Left ventricle myocardium inferior (tissue), 1 donor: ENCODE data around the gene MEOX1. TPM values are rescaled to one million over a fixed set of nuclear protein-coding genes. Genes with fewer than 3 reads are reported as not detected.

Experiments
- DNase-seq: peaks from one replicate; pipeline ENCODE4 v3.0.0-alpha.2; 2020
- H3K27ac ChIP-seq: fragments of 200-600 bp; replicated peaks from 2 replicates; pipeline ENCODE4 v1.8.0; 2021
- H3K27me3 ChIP-seq: fragments of 200-600 bp; 2 replicates; pipeline ENCODE4 v1.8.0; 2021; ENCODE audit warnings: low read depth
- H3K36me3 ChIP-seq: fragments of 200-600 bp; 2 replicates; pipeline ENCODE4 v1.8.0; 2021
- H3K4me1 ChIP-seq: fragments of 200-600 bp; 2 replicates; pipeline ENCODE4 v1.8.0; 2021
- H3K4me3 ChIP-seq: fragments of 200-600 bp; 2 replicates; pipeline ENCODE4 v1.8.0; 2021; ENCODE audit warnings: mild to moderate bottlenecking, moderate library complexity
- H3K9me3 ChIP-seq: fragments of 200-600 bp; replicated peaks from 2 replicates; pipeline ENCODE4 v1.8.0; 2021
- intact Hi-C: fragments of 100-400 bp; cut with micrococcal nuclease; formaldehyde crosslinking; loops from one replicate; pipeline ENCODE4 v1.11.0; 2022
- total RNA-seq: library from RNA; stranded (reverse); fragmentation: NEBNext Ultra II Directional; extraction: Animal tissue kit (Norgen Biotek cat#: 25700); gene quantifications from one replicate; pipeline ENCODE4 v1.2.1, GENCODE V29; 2021
- TF ChIP-seq, protein P1 (sequence below): fragments of 200-600 bp; IDR thresholded peaks from 2 replicates; pipeline ENCODE4 v1.8.0; 2021; ENCODE audit warnings: antibody characterized with exemption, mild to moderate bottlenecking, borderline replicate concordance
- donor health status: DM: no; HTN: yes; CAD: no; lungs with severe emphysema.

The MEOX1 gene
- total RNA-seq, 1 donor from 2014 or later, result 8.4 TPM

DNA sequence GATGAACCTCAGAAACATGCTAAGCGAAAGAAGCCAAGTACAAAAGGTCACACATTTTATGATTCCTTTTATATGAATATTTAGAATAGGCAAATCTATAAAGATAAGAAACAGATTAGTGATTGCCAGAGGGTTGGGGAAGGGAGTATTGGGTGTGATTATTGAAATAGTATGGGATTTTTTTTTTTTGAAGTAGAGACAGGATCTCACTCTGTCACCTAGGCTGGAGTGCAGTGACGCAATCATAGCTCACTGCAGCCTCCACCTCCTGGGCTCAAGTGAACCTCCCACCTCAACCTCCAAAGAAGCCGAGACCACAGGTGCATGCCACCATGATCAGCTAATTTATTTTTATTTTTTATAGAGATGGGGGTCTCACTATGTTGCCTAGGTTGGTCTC, 35.7 kb downstream of the MEOX1 start:
- TF ChIP-seq, protein P1, sequence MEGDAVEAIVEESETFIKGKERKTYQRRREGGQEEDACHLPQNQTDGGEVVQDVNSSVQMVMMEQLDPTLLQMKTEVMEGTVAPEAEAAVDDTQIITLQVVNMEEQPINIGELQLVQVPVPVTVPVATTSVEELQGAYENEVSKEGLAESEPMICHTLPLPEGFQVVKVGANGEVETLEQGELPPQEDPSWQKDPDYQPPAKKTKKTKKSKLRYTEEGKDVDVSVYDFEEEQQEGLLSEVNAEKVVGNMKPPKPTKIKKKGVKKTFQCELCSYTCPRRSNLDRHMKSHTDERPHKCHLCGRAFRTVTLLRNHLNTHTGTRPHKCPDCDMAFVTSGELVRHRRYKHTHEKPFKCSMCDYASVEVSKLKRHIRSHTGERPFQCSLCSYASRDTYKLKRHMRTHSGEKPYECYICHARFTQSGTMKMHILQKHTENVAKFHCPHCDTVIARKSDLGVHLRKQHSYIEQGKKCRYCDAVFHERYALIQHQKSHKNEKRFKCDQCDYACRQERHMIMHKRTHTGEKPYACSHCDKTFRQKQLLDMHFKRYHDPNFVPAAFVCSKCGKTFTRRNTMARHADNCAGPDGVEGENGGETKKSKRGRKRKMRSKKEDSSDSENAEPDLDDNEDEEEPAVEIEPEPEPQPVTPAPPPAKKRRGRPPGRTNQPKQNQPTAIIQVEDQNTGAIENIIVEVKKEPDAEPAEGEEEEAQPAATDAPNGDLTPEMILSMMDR, result no peak
- no peak for DNase-seq
- Histone ChIP-seq H3K36me3 (no peaks in the 10 kb centered on the region), H3K27ac (no peak overlapping the region), H3K4me1 (peaks cover 13% of the 10 kb centered on the region), H3K27me3 (peaks cover 16% of the 10 kb centered on the region), H3K9me3 (no peaks in the 10 kb centered on the region), H3K4me3 (no peak overlapping the region)
- intact Hi-C loops, result no loop called here

DNA sequence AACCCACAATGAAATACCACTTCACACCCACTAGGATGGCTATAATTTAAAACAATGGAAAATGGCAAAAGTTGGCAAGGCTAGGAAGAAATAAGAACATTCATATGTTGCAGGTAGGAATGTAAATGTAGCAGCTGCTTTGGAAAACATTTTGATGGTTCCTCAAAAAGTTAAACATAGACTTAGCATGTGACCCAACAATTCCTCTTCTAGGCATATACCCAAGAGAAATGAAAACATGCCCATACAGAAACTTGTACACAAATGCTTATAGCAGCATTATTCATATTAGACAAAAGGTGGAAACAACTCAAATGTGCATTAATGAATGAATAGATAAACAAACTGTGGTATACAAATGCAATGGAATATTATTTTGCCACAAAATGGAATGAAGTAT, 36.1 kb downstream of the MEOX1 start:
- intact Hi-C loops, result no loop called here
- DNase-seq, result no peak

DNA sequence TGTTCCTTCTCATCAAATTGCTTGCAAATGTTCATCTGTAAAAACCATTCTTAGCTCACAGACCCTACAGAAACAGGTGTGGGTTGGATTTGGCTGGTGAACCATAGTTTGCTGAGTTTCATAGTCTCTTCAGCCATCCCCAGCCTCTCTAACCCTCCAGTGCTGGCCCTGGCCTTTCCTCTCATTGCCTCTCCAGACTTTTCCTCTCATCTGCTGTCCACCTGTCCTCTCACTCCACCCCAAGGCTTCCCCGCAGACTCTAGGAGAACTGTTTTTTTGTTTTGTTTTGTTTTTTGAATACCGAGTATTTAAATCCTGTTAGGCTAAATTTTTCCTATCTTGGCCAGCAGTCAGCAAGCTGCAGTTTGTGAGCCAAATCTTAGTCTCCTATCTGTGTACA, 41.1 kb downstream of the MEOX1 start:
- no peak overlapping the region for H3K27ac ChIP-seq
- H3K36me3 ChIP-seq, result no peaks in the 10 kb centered on the region
- TF ChIP-seq, protein P1, result no peak
- intact Hi-C loops, result no loop called here
- peaks cover 6% of the 10 kb centered on the region for H3K4me1 ChIP-seq
- DNase-seq, result no peak
- no peak overlapping the region for H3K4me3 ChIP-seq
- H3K9me3 ChIP-seq, result no peaks in the 10 kb centered on the region
- no peaks in the 10 kb centered on the region for H3K27me3 ChIP-seq

More for the DNA sequence above, 36.1 kb downstream of the MEOX1 start:
- TF ChIP-seq, protein P1, result no peak
- Histone ChIP-seq H3K9me3 (no peaks in the 10 kb centered on the region), H3K27ac (no peak overlapping the region), H3K4me3 (no peak overlapping the region), H3K27me3 (peaks cover 16% of the 10 kb centered on the region), H3K36me3 (no peaks in the 10 kb centered on the region), H3K4me1 (peaks cover 17% of the 10 kb centered on the region)

DNA sequence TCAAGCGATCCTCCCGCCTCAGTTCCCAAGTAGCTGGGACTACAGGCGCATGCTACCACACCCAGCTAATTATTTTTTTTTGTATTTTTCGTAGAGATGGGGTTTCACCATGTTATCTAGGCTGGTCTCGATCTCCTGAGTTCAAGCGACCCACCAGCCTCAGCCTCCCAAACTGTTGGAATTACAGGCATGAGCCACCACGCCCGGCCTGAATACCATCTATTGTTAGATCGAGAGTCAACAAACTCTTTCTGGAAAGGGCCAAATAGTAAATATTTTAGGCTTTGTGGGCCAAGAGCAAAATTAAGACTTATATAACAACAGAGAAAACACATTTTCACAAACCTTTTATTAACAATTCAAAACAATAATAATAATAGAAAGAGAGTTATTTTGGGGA, 41.6 kb downstream of the MEOX1 start:
- Histone ChIP-seq H3K9me3 (no peaks in the 10 kb centered on the region), H3K27ac (no peak overlapping the region)
- intact Hi-C loops, result no loop called here

DNA sequence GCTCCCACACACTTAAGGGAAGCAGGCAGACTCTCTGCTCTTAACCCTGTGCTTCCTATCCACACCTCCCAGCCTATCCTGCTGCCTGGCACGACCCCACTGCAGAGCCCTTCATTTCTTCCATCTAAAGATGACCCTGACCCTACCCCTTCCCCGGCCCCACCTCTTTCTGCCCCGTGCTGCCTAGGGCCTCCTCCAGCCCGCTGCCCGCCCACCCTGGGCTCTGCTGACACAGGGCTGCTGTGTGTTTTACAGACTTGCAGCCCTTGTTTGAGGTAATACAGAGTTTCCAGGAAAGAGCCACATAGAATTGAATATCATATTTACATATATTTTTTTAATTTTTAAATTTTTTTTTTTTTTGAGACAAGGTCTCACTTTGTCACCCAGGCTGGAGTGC, 42.0 kb downstream of the MEOX1 start:
- H3K27me3 ChIP-seq, result no peaks in the 10 kb centered on the region
- H3K4me3 ChIP-seq, result no peak overlapping the region
- TF ChIP-seq, protein P1, result no peak
- DNase-seq, result no peak
- H3K27ac ChIP-seq, result no peak overlapping the region
- intact Hi-C loops, result no loop called here
- H3K9me3 ChIP-seq, result no peaks in the 10 kb centered on the region
- peaks cover 6% of the 10 kb centered on the region for H3K4me1 ChIP-seq
- H3K36me3 ChIP-seq, result no peaks in the 10 kb centered on the region

More for the DNA sequence above, 41.6 kb downstream of the MEOX1 start:
- Histone ChIP-seq H3K4me3 (no peak overlapping the region), H3K36me3 (no peaks in the 10 kb centered on the region), H3K4me1 (peaks cover 6% of the 10 kb centered on the region), H3K27me3 (no peaks in the 10 kb centered on the region)
- TF ChIP-seq, protein P1, result no peak
- DNase-seq, result no peak

DNA sequence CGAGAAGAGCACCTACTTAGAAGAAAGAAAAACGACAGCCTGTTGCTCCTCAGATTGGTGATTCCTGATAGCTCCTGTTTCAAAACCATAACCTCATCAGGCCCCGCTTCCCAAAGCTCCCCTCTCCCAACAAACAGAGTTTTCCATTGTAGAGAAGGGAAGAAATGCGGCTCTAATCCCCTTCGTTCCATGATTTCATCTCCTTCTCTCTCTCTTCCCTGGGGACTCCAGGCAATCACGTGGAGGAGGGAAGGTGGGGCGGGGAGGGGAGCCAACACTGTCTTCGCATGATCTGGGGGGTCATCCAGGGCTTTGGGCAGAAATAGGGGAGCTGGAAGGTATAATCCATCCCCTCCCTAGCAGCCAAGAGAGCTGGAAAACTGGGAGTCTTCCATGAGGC, 43.4 kb downstream of the MEOX1 start:
- intact Hi-C loops, result no loop called here
- DNase-seq, result no peak
- no peaks in the 10 kb centered on the region for H3K36me3 ChIP-seq
- peaks cover 6% of the 10 kb centered on the region for H3K4me1 ChIP-seq
- TF ChIP-seq, protein P1, result no peak
- no peak overlapping the region for H3K27ac ChIP-seq
- no peak overlapping the region for H3K4me3 ChIP-seq
- H3K9me3 ChIP-seq, result no peaks in the 10 kb centered on the region
- H3K27me3 ChIP-seq, result no peaks in the 10 kb centered on the region
